H1 (cell line): Measurements from ENCODE around the gene HOXA11. TPM values are rescaled to one million over a fixed set of nuclear protein-coding genes. Genes with fewer than 3 reads are reported as not detected.

Experiments used
- CTCF ChIA-PET: fragments of 300-600 bp; sonication (Branson Sonifier 250); formaldehyde crosslinking; loops from one replicate; lab custom pipeline; 2021; ENCODE audit not compliant: partially characterized antibody; lab: Charles Lee
- POLR2A ChIA-PET: fragments of 300-600 bp; sonication (Branson Sonifier 250); formaldehyde crosslinking; loops from one replicate; lab custom pipeline; 2021; ENCODE audit warnings: inconsistent platforms; ENCODE audit not compliant: partially characterized antibody; lab: Charles Lee
- DNase-seq, 2 experiments: peaks; one replicate each; pipeline versions ENCODE4 v3.0.0 to v3.0.0-alpha.2; 2010 to 2022; ENCODE audit warnings: low spot score in 2 of 2, low read depth in 1 of 2, mixed read lengths in 1 of 2
- FAIRE-seq: peaks from 2 replicates; lab custom pipeline; 2011; peaks lifted over from hg19 to GRCh38; lab: Jason Lieb, UNC
- H2AFZ ChIP-seq: 2 replicates; pipeline ENCODE4 v1.8.1; 2012; ENCODE audit warnings: low read length, inconsistent platforms
- H2AK5ac ChIP-seq: 2 replicates; pipeline ENCODE4 v1.6.1; 2013; ENCODE audit warnings: low read depth, low read length
- H2BK120ac ChIP-seq: replicated peaks from 2 replicates; pipeline ENCODE3; 2013; ENCODE audit warnings: low read depth, low read length, inconsistent platforms
- H2BK12ac ChIP-seq: 2 replicates; pipeline ENCODE4 v1.6.1; 2013; ENCODE audit warnings: low read depth, low read length
- H2BK15ac ChIP-seq: 2 replicates; pipeline ENCODE4 v1.6.1; 2013; ENCODE audit warnings: low read length
- H2BK20ac ChIP-seq: 2 replicates; pipeline ENCODE4 v1.6.1; 2013; ENCODE audit warnings: low read length
- H2BK5ac ChIP-seq: 2 replicates; pipeline ENCODE4 v1.6.1; 2013; ENCODE audit warnings: low read depth, low read length
- H3K14ac ChIP-seq: 2 replicates; pipeline ENCODE4 v1.6.1; 2013; ENCODE audit warnings: inconsistent platforms; ENCODE audit not compliant: insufficient read length
- H3K18ac ChIP-seq: 2 replicates; pipeline ENCODE4 v1.6.1; 2013; ENCODE audit warnings: low read length; ENCODE audit errors: extremely low read depth
- H3K23ac ChIP-seq: 2 replicates; pipeline ENCODE4 v1.6.1; 2013; ENCODE audit warnings: inconsistent platforms; ENCODE audit not compliant: insufficient read length
- H3K23me2 ChIP-seq: 2 replicates; pipeline ENCODE4 v1.6.1; 2013; ENCODE audit warnings: low read depth, low read length
- H3K27ac ChIP-seq: 2 replicates; pipeline ENCODE4 v1.6.1; 2011; ENCODE audit warnings: low read depth, low read length, inconsistent platforms
- H3K27me3 ChIP-seq, 4 experiments: replicated peaks in 1 of 4; 1 replicate in 1 of 4; 2 replicates in 3 of 4; pipeline versions ENCODE4 v1.6.1 to v1.8.1; 2011 to 2013; ENCODE audit warnings: low read length in 3 of 4, mild to moderate bottlenecking in 3 of 4, inconsistent platforms in 2 of 4, mixed read lengths in 2 of 4, moderate library complexity in 1 of 4; ENCODE audit not compliant: control insufficient read depth in 3 of 4, insufficient read depth in 3 of 4; ENCODE audit errors: extremely low read depth in 1 of 4
- H3K36me3 ChIP-seq, 4 experiments: 2 replicates each; pipeline versions ENCODE4 v1.6.1 to v1.8.1; 2011 to 2013; ENCODE audit warnings: mild to moderate bottlenecking in 4 of 4, low read length in 3 of 4, moderate library complexity in 2 of 4, control low read depth in 1 of 4, inconsistent platforms in 1 of 4; ENCODE audit not compliant: insufficient read depth in 4 of 4, control insufficient read depth in 2 of 4
- H3K4ac ChIP-seq: replicated peaks from 2 replicates; pipeline ENCODE3; 2013; ENCODE audit warnings: low read length, low read depth, mixed read lengths, inconsistent platforms; ENCODE audit not compliant: insufficient read length
- H3K4me1 ChIP-seq, 4 experiments: replicated peaks in 1 of 4; 1 replicate in 1 of 4; 2 replicates in 3 of 4; pipeline versions ENCODE4 v1.6.1 to v1.8.1; 2011 to 2013; ENCODE audit warnings: low read length in 3 of 4, inconsistent platforms in 2 of 4, mixed read lengths in 1 of 4; ENCODE audit not compliant: insufficient read depth in 4 of 4, control insufficient read depth in 3 of 4
- H3K4me2 ChIP-seq, 2 experiments: 2 replicates each; pipeline versions ENCODE4 v1.6.1 to v1.8.1; 2011 to 2013; ENCODE audit warnings: low read depth in 2 of 2, low read length in 2 of 2, control low read depth in 1 of 2, inconsistent platforms in 1 of 2, mild to moderate bottlenecking in 1 of 2; ENCODE audit not compliant: insufficient read depth in 1 of 2
- H3K4me3 ChIP-seq, 4 experiments: fragments of 200-600, 300-600 bp in 1 of 4; sonication (generic), shearing (Covaris generic), sonication (Bioruptor Twin) in 1 of 4; 2 replicates each; pipeline versions ENCODE4 v1.5.1 to v1.8.1; 2011 to 2016; ENCODE audit warnings: low read length in 4 of 4, low read depth in 3 of 4, control low read depth in 2 of 4, inconsistent platforms in 2 of 4, mild to moderate bottlenecking in 2 of 4, mixed read lengths in 1 of 4, moderate library complexity in 1 of 4; ENCODE audit not compliant: insufficient read depth in 2 of 4; ENCODE audit errors: extremely low read depth in 1 of 4
- H3K56ac ChIP-seq: replicated peaks from 2 replicates; pipeline ENCODE3; 2013; ENCODE audit warnings: low read depth, mild to moderate bottlenecking, mixed read lengths, low read length, inconsistent platforms; ENCODE audit not compliant: insufficient read length
- H3K79me1 ChIP-seq: 2 replicates; pipeline ENCODE4 v1.6.1; 2013; ENCODE audit warnings: low read depth, low read length, control low read depth
- H3K79me2 ChIP-seq, 2 experiments: 2 replicates each; pipeline versions ENCODE4 v1.6.1 to v1.8.1; 2012 to 2013; ENCODE audit warnings: low read length in 2 of 2, mild to moderate bottlenecking in 2 of 2, inconsistent platforms in 1 of 2; ENCODE audit not compliant: insufficient read depth in 2 of 2, control insufficient read depth in 1 of 2
- H3K9ac ChIP-seq, 4 experiments: replicated peaks in 1 of 4; 1 replicate in 1 of 4; 2 replicates in 3 of 4; pipeline versions ENCODE4 v1.6.1 to v1.8.1; 2011 to 2013; ENCODE audit warnings: low read depth in 3 of 4, low read length in 3 of 4, control low read depth in 2 of 4, mild to moderate bottlenecking in 2 of 4, moderate library complexity in 2 of 4, inconsistent platforms in 1 of 4; ENCODE audit errors: extremely low read depth in 1 of 4
- H3K9me3 ChIP-seq, 2 experiments: 2 replicates each; pipeline versions ENCODE4 v1.6.1 to v1.8.1; 2012 to 2013; ENCODE audit warnings: mild to moderate bottlenecking in 2 of 2, moderate library complexity in 2 of 2, control low read depth in 1 of 2, inconsistent platforms in 1 of 2, low read depth in 1 of 2, low read length in 1 of 2, mixed read lengths in 1 of 2; ENCODE audit not compliant: insufficient read depth in 2 of 2
- H4K20me1 ChIP-seq, 2 experiments: replicated peaks in 1 of 2; 2 replicates each; pipeline versions ENCODE3 to v1.8.1; 2011 to 2013; ENCODE audit warnings: inconsistent platforms in 2 of 2, low read length in 2 of 2, mild to moderate bottlenecking in 1 of 2; ENCODE audit not compliant: insufficient read depth in 2 of 2, control insufficient read depth in 1 of 2
- H4K5ac ChIP-seq: 2 replicates; pipeline ENCODE4 v1.6.1; 2013; ENCODE audit warnings: low read length, low read depth, mixed read lengths, inconsistent platforms; ENCODE audit not compliant: insufficient read length
- H4K8ac ChIP-seq: 2 replicates; pipeline ENCODE4 v1.8.0; 2013; ENCODE audit warnings: mild to moderate bottlenecking, moderate library complexity, low read length, inconsistent platforms; ENCODE audit not compliant: insufficient read depth; ENCODE audit errors: extremely low read depth
- H4K91ac ChIP-seq: replicated peaks from 2 replicates; pipeline ENCODE3; 2013; ENCODE audit warnings: low read length, mixed read lengths, inconsistent platforms; ENCODE audit not compliant: insufficient read length
- ATF3 ChIP-seq: IDR thresholded peaks from 2 replicates; pipeline ENCODE4 v1.6.1; 2011; ENCODE audit warnings: low read depth, mild to moderate bottlenecking, low read length; ENCODE audit not compliant: insufficient read depth
- CREB1 ChIP-seq: IDR thresholded peaks from 2 replicates; pipeline ENCODE4 v1.6.1; 2012; ENCODE audit warnings: inconsistent platforms
- EZH2 ChIP-seq: fragments of 200-600 bp; sonication (generic); IDR thresholded peaks from 2 replicates; pipeline ENCODE4 v1.7.1; 2012; ENCODE audit warnings: low read depth, mild to moderate bottlenecking, moderate library complexity, low read length, inconsistent platforms; ENCODE audit not compliant: severe bottlenecking
- KDM4A ChIP-seq: IDR thresholded peaks from one replicate; pipeline ENCODE4 v1.7.1; 2012; ENCODE audit warnings: low read depth, mild to moderate bottlenecking, moderate library complexity, low read length, inconsistent platforms; ENCODE audit not compliant: severe bottlenecking
- NRF1 ChIP-seq: IDR thresholded peaks from 2 replicates; pipeline ENCODE4 v1.6.1; 2011; ENCODE audit warnings: mild to moderate bottlenecking, low read depth, low read length, improper control_type of control experiment
- RXRA ChIP-seq: IDR thresholded peaks from 2 replicates; pipeline ENCODE4 v1.6.1; 2011; ENCODE audit warnings: low read depth, mild to moderate bottlenecking, low read length, moderate library complexity; ENCODE audit not compliant: insufficient read depth
- SIX5 ChIP-seq: IDR thresholded peaks from 2 replicates; pipeline ENCODE4 v1.6.1; 2011; ENCODE audit warnings: mild to moderate bottlenecking, low read depth, low read length
- USF2 ChIP-seq: IDR thresholded peaks from 2 replicates; pipeline ENCODE4 v1.6.1; 2011; ENCODE audit warnings: low read length, improper control_type of control experiment
- WGBS, 2 experiments: shearing (Covaris generic) in 1 of 2; methylation state at CpG; one replicate each; pipeline versions ENCODE4 v1.1.6 to v1.1.7; 2013 to 2015; ENCODE audit warnings: low lambda C conversion rate in 2 of 2, mixed read lengths in 2 of 2, inconsistent platforms in 1 of 2, low coverage in 1 of 2, missing lambda C conversion rate in 1 of 2; ENCODE audit not compliant: insufficient replicate concordance in 2 of 2, insufficient coverage in 1 of 2, insufficient read length in 1 of 2; ENCODE audit errors: extremely low coverage in 1 of 2, missing lambda C conversion rate in 1 of 2; 5-methylcytosine and 5-hydroxymethylcytosine counted together
- polyA plus RNA-seq, 7 experiments: library from polyadenylated mRNA; depleted of rRNA in 3 of 7; stranded (reverse) in 5 of 7; unstranded in 2 of 7; fragments of >200 nt in 5 of 7; fragments of 200-250 nt in 2 of 7; gene quantifications; 1 replicate in 5 of 7; 2 replicates in 1 of 7; 4 replicates in 1 of 7; pipeline versions ENCODE4 v1.2.1 to v1.2.3, GENCODE V29; 2011 to 2013; ENCODE audit warnings: missing spikeins in 2 of 7, mixed read lengths in 2 of 7
- total RNA-seq: library from RNA; stranded (reverse); fragmentation: NEBNext Ultra II Directional; extraction: Animal tissue kit (Norgen Biotek cat#: 25700); gene quantifications from 2 replicates; pipeline ENCODE4 v1.2.1, GENCODE V29; 2021

The HOXA11 gene
- total and polyA plus RNA-seq, 2 of the 8 experiments (the other 6 are each of a cell fraction or from before 2014, with no cell fraction given): not detected

GRCh38 chr7:27143023-27143949 is 41.7 kb downstream of the HOXA11 start, which contains the start of gene HOXA5:
Gene HOXA5, minus strand, starts transcription at chr7:27143681. Its CDS starts 74 bp downstream, at chr7:27143607.
- Histone ChIP-seq H2BK5ac (no peak within 1 kb of the TSS), H3K27ac (no peak within 1 kb of the TSS), H3K27me3 (peaks cover 97 to 100% (median 99%) of the 10 kb centered on the region in 4 experiments), H2AFZ (no peak within 1 kb of the TSS), H4K5ac (no peak within 1 kb of the TSS), H3K36me3 (peaks cover 0 to 6% (median 0%) of the 10 kb centered on the region in 4 experiments; a peak in 1 of 8 replicates), H3K23ac (no peak within 1 kb of the TSS), H3K4me2 (peak within 1 kb of the TSS; percentile 70), H3K4ac (no peak within 1 kb of the TSS), H2BK20ac (no peak within 1 kb of the TSS), H3K14ac (no peak within 1 kb of the TSS), H4K8ac (peak within 1 kb of the TSS; percentile 81), H2BK12ac (no peak within 1 kb of the TSS), H3K4me1 (peaks cover 0 to 9% (median 5%) of the 10 kb centered on the region in 4 experiments; a peak in 5 of 7 replicates), H2AK5ac (no peak within 1 kb of the TSS), H3K18ac (no peak within 1 kb of the TSS), H4K20me1 (peaks cover 22 to 27% of the 10 kb centered on the region in 2 experiments), H3K79me1 (no peaks in the 10 kb centered on the region), H3K9ac (no peak within 1 kb of the TSS), H3K23me2 (peaks cover 9% of the 10 kb centered on the region), H2BK15ac (no peak within 1 kb of the TSS), H3K79me2 (no peaks in the 10 kb centered on the region), H2BK120ac (no peak within 1 kb of the TSS), H3K56ac (no peak within 1 kb of the TSS), H3K4me3 (peak within 1 kb of the TSS; percentile 16 to 59 (median 24); a peak in 7 of 8 replicates), H3K9me3 (peaks cover 0 to 3% of the 10 kb centered on the region in 2 experiments; a peak in 1 of 4 replicates), H4K91ac (no peak within 1 kb of the TSS)
- ChIA-PET POLR2A (interaction anchor here (1.4 kb wide), 1 partner anchor 9 kb away, joined by 5 read pairs; the partner anchor contains the start of gene HOXA3), CTCF (interaction anchor here (0.7 to 12.5 kb wide), 42 partner anchors 9 to 1287 kb away, joined by 3 to 123 read pairs (median 6); partner anchors contain the start of genes HOXA1, HOXA10, HOXA3 and HOXA4)
- 4% methylated on average over 79 of the region's 86 CpGs; no CpG with 5 or more reads in 1 of the 2 experiments for WGBS, 2 experiments
- peak; percentile 94 for FAIRE-seq
- peak; percentile 78 to 96 for DNase-seq
- TF ChIP-seq NRF1 (no peak), USF2 (peak; percentile 69), RXRA (no peak), KDM4A (peak; percentile 75), CREB1 (peak; percentile 37; the same call in 1 of the 2 replicates), ATF3 (no peak; the same call in 1 of the 2 replicates), EZH2 (peak; percentile 90), SIX5 (no peak)
